ENCODE measurements around the gene ZC3H12C. TPM values are rescaled to one million over a fixed set of nuclear protein-coding genes. Genes with fewer than 3 reads are reported as not detected.

Gene ZC3H12C
- total and polyA plus RNA-seq, 10 of the 15 experiments (the other 5 are each of a cell fraction or from before 2014, with no cell fraction given): 0.31 to 31.0 (median 3.7) TPM

DNA sequence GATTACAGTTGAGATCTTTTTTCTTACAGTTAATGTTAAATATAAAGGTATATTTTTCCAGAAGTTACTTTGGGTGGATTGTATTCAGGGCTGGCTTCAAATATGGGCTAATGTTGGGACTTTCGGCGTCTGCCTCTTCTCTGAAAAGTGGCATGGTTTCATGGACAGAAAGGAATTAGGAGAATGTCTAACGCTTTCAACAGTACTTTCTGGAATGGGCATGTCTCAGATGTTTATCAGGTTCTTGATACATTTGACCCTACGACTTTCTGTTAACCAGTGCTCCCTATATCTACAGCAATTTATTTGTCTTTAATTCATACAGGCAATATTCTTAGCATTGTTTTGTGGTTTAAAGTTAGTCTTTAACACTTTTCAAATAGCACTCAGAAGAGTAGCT is 33.7 kb downstream of the ZC3H12C start:
- no peaks in the 10 kb centered on the region; the same call in 1 of the 2 replicates for H4K20me1 ChIP-seq (ENCODE audit: control insufficient read depth, insufficient read depth)
- CTCF ChIA-PET: interaction anchor here (1.3 kb wide), 1 partner anchor 180 kb away, joined by 3 read pairs; no protein-coding TSS in a partner anchor
- H3K9ac ChIP-seq (ENCODE audit: control insufficient read depth, insufficient read depth, low read length): no peak overlapping the region
- no peaks in the 10 kb centered on the region; a peak in 2 of 4 replicates for H3K36me3 ChIP-seq (ENCODE audit: control insufficient read depth in 2 of 2, insufficient read depth in 2 of 2, low read length in 1 of 2)
- in situ Hi-C loops (cut with MboI) (no loop called here), intact Hi-C loops (cut with micrococcal nuclease; ENCODE audit: unreplicated experiment) (no loop called here)
- RAD21 ChIA-PET (ENCODE audit: unreplicated experiment): no interaction called here
- POLR2A ChIA-PET: interaction anchor here (1.2 kb wide), 1 partner anchor 21 kb away, joined by 3 read pairs; no protein-coding TSS in a partner anchor
- SMC1A ChIA-PET (ENCODE audit: uncharacterized antibody, unreplicated experiment): interaction anchor here (0.7 to 2.6 kb wide), 5 partner anchors 18 to 1639 kb away, joined by 3 to 8 read pairs (median 3); no protein-coding TSS in a partner anchor
- no peak overlapping the region for H3K4me3 ChIP-seq
- no peaks in the 10 kb centered on the region for H3K9me3 ChIP-seq (replicated peaks; ENCODE audit: control insufficient read depth, insufficient read depth, low read length)
- no peaks in the 10 kb centered on the region for H3K4me1 ChIP-seq (ENCODE audit: control insufficient read depth, insufficient read depth, low read length)
- TF ChIP-seq CBFB (IDR thresholded peaks at IDR 0.05; ENCODE audit: low read depth): no peak
- no peak for TF ChIP-seq CBX5 (IDR thresholded peaks at IDR 0.05; ENCODE audit: low read depth)
- TF ChIP-seq, protein P1, sequence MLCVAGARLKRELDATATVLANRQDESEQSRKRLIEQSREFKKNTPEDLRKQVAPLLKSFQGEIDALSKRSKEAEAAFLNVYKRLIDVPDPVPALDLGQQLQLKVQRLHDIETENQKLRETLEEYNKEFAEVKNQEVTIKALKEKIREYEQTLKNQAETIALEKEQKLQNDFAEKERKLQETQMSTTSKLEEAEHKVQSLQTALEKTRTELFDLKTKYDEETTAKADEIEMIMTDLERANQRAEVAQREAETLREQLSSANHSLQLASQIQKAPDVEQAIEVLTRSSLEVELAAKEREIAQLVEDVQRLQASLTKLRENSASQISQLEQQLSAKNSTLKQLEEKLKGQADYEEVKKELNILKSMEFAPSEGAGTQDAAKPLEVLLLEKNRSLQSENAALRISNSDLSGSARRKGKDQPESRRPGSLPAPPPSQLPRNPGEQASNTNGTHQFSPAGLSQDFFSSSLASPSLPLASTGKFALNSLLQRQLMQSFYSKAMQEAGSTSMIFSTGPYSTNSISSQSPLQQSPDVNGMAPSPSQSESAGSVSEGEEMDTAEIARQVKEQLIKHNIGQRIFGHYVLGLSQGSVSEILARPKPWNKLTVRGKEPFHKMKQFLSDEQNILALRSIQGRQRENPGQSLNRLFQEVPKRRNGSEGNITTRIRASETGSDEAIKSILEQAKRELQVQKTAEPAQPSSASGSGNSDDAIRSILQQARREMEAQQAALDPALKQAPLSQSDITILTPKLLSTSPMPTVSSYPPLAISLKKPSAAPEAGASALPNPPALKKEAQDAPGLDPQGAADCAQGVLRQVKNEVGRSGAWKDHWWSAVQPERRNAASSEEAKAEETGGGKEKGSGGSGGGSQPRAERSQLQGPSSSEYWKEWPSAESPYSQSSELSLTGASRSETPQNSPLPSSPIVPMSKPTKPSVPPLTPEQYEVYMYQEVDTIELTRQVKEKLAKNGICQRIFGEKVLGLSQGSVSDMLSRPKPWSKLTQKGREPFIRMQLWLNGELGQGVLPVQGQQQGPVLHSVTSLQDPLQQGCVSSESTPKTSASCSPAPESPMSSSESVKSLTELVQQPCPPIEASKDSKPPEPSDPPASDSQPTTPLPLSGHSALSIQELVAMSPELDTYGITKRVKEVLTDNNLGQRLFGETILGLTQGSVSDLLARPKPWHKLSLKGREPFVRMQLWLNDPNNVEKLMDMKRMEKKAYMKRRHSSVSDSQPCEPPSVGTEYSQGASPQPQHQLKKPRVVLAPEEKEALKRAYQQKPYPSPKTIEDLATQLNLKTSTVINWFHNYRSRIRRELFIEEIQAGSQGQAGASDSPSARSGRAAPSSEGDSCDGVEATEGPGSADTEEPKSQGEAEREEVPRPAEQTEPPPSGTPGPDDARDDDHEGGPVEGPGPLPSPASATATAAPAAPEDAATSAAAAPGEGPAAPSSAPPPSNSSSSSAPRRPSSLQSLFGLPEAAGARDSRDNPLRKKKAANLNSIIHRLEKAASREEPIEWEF (IDR thresholded peaks at IDR 0.05; ENCODE audit: insufficient replicate concordance, low read depth, low read length): no peak
- no peak for TF ChIP-seq IKZF1 (conservative IDR thresholded peaks at IDR 0.05)
- TF ChIP-seq ASH2L (IDR thresholded peaks at IDR 0.05; ENCODE audit: borderline replicate concordance, low read depth): no peak
- TF ChIP-seq, protein P2, sequence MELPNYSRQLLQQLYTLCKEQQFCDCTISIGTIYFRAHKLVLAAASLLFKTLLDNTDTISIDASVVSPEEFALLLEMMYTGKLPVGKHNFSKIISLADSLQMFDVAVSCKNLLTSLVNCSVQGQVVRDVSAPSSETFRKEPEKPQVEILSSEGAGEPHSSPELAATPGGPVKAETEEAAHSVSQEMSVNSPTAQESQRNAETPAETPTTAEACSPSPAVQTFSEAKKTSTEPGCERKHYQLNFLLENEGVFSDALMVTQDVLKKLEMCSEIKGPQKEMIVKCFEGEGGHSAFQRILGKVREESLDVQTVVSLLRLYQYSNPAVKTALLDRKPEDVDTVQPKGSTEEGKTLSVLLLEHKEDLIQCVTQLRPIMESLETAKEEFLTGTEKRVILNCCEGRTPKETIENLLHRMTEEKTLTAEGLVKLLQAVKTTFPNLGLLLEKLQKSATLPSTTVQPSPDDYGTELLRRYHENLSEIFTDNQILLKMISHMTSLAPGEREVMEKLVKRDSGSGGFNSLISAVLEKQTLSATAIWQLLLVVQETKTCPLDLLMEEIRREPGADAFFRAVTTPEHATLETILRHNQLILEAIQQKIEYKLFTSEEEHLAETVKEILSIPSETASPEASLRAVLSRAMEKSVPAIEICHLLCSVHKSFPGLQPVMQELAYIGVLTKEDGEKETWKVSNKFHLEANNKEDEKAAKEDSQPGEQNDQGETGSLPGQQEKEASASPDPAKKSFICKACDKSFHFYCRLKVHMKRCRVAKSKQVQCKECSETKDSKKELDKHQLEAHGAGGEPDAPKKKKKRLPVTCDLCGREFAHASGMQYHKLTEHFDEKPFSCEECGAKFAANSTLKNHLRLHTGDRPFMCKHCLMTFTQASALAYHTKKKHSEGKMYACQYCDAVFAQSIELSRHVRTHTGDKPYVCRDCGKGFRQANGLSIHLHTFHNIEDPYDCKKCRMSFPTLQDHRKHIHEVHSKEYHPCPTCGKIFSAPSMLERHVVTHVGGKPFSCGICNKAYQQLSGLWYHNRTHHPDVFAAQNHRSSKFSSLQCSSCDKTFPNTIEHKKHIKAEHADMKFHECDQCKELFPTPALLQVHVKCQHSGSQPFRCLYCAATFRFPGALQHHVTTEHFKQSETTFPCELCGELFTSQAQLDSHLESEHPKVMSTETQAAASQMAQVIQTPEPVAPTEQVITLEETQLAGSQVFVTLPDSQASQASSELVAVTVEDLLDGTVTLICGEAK (IDR thresholded peaks at IDR 0.05; ENCODE audit: borderline replicate concordance): no peak
- 94% methylated on average over 4 of the region's 4 CpGs for WGBS (ENCODE audit: insufficient coverage, insufficient replicate concordance, low lambda C conversion rate, missing lambda C conversion rate)
- DNase-seq (ENCODE audit: low read depth, low spot score) (no peak), ATAC-seq (no peak), FAIRE-seq (peak; percentile 18)
- H3K79me2 ChIP-seq (ENCODE audit: control insufficient read depth, insufficient read depth, low read length): peaks cover 10% of the 10 kb centered on the region
- no peaks in the 10 kb centered on the region for H3K27me3 ChIP-seq (replicated peaks in 1 of 2; ENCODE audit: control insufficient read depth in 2 of 2, insufficient read depth in 2 of 2, low read length in 1 of 2)
- no peak overlapping the region for H3K27ac ChIP-seq (ENCODE audit: control insufficient read depth, insufficient read depth)
- H2AFZ ChIP-seq (ENCODE audit: control insufficient read depth, low read depth, low read length): no peak overlapping the region
- no TSS peak for BruUV-seq (replicated peaks)
- no peak overlapping the region for H3K4me2 ChIP-seq (ENCODE audit: control insufficient read depth, insufficient read depth)
